NCI-H748 (cell line): ENCODE measurements around the gene GUCA1C.

ENCODE experiments used
- DNase-seq: peaks from one replicate; lab custom pipeline; 2025; ENCODE audit not compliant: unreplicated experiment; lab: John Stamatoyannopoulos, UW

GUCA1C gene

DNA sequence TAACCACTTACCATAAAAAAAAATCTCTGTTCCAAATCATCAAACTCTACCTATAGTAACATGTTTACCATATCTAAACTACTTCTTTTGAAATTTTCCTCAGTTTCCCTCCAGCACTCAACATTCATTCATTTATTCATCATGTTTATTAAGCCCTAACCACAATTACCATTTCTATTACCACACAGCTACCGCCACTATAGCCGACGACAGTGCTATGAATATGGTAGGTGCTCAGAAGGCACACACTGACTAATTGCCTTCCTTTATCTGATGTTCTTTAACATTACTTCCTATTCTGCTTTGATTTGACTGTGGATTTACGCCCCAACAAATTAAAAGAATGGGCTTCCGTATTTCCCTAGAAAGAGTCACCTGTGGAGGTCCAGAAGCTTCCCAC lies 43.9 kb downstream of the GUCA1C start:
- no peak for DNase-seq

DNA sequence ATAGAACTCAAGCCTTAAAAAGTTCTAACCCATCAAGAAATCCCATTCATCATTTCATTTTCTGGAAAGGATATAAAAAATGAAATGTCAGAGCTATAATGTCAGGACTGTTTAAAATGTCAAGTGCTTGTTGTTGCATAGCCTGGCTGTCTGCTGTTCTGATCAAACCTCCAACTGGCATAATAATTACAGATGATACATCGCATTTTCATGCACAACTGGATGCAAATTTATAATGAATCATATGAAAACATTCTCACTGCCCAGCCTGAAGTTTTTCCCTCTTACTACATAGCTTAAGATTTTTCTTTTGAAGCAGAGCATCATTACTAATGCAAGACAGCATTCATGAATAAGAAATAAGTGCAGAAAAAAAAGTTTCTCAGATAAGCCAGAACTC lies 46.5 kb downstream of the GUCA1C start:
- DNase-seq, result no peak

GRCh38 chr3:108899530-108899929 lies 54.1 kb downstream of the GUCA1C start:
- no peak for DNase-seq

- no peak for DNase-seq
These were observed 55.8 kb downstream of the GUCA1C start for GRCh38 chr3:108897883-108898282.

DNA sequence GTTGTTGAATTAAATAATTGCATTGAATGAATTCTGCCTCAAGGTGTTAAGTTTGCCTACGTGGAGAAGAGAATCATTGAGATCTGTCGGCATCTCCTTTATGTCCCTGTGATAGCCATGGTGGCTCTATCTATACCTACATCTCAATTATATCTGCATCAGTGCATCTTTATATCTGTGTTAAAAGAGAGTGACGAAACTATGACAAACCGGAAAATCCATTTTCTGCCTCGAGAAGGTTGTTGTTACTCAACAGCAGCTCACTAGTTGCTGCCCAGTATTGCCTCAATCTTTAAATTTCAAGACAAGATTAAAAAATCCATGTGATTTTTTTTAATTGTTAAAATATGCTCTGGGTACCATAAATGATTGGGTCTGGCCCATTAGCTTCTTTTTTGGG lies 58.7 kb downstream of the GUCA1C start:
- DNase-seq, result no peak

- no peak for DNase-seq
These were observed 61.8 kb downstream of the GUCA1C start for GRCh38 chr3:108891833-108892232.

DNA sequence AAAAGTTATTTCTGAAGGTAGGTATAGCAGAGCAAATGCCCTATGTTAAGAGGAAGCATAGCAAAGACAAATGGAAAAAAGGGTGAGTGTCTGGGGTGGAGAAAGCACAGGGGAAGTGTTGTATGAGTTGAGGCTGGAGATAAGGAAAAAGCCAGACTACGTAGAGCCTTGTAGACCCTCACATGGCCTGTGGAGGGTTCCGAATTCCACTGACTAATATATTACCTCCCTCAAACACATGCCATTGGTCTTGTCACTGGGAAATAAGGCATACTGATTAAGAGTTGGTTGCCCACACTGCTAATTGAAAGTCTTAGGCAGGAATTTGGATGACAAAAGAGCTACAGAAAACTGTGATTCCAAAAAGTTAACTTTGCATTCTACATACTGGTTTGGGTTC lies 65.9 kb downstream of the GUCA1C start:
- no peak for DNase-seq

DNA sequence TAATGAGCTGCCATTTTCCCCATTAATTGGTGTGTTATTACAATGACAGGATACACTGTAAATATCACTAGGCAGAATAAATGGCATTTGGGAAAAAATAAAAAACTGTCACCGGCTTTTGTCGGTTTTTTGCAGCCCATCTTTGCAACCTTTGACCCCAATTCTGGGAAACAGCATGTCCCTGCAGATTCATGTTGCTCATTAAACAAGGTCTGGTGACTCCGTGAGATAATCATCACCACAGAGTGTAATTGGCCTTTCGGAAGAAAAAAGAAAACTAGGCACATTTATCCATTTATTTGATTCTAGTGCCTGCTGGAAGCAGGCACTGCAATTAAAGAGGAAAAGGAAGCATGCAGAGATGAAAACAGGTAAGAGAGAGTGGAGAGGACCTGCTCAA lies 66.6 kb downstream of the GUCA1C start:
- peak; percentile 59 for DNase-seq

DNA sequence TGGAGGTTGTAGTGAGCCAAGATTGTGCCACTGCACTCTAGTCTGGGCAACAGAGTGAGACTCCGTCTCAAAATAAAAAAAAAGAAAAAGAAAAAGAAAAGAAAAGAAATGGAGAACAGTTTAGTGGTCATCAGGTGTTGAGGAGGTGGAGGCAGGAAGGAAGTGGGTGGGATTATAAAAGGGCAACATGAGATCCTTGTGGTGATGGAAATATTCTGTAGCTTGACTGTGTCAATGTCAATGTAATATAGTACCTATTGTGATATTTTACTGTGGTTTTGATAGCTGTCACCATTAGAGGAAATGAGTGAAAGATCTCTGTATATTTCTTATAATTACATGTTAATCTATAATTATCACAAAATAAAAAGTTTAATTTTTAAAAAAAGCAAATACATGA lies 70.3 kb downstream of the GUCA1C start:
- no peak for DNase-seq

- no peak for DNase-seq
These were observed 70.9 kb downstream of the GUCA1C start for GRCh38 chr3:108882762-108883161.

- no peak for DNase-seq
These were observed 73.8 kb downstream of the GUCA1C start for GRCh38 chr3:108879915-108880314.

DNA sequence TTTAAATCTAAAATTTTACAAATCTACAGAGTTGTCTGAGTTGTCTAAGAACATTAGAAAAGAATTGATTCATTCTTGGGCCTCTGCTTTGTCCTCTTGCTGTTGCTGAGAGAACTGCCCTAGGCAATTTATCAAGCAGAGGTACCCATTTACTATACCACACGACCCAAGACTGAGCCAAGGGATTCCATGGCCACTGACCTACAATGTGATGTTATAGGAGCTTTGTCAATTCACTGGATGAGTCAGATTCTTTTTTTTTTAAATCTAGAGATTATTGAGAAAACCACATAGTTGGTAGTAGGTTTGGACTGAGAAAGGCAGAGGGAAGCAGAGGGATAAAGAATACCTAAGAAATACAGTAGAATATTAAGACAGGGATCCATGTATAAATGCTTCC lies 75.8 kb downstream of the GUCA1C start:
- no peak for DNase-seq

GRCh38 chr3:108863799-108864135 lies 89.9 kb downstream of the GUCA1C start:
- DNase-seq, result no peak

GRCh38 chr3:108862865-108863798 lies 90.5 kb downstream of the GUCA1C start:
- DNase-seq, result peak; percentile 2

DNA sequence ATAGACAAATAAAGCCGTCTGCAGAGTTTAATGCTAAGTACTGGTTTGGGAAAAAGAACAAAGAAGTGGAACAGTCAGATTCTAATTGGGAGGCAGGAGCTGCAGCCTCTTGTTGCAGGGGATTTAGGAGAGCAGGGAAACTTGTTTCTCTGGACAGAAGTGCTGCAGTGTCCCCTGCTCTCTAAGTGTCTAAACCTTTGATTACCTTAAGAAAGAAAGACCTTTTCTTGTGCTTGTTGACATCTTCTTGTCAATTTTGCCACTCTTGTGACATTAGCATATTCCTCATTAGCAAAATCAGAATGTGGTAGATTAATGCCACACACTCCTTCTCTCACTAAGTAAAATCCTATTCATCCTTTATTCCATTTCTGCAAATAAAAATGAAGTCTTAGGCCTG lies 92.3 kb downstream of the GUCA1C start:
- no peak for DNase-seq
